Fibroblast of lung (primary cell): ENCODE measurements around the gene FCRL3. TPM values are rescaled to one million over a fixed set of nuclear protein-coding genes. Genes with fewer than 3 reads are reported as not detected.

ENCODE experiments used
- DNase-seq, 2 donors: peaks; one replicate each; pipeline versions ENCODE4 v3.0.0 to v3.0.0-alpha.2; 2010; ENCODE audit warnings: low read depth in 2 of 2
- H2AFZ ChIP-seq: 2 replicates; pipeline ENCODE4 v1.5.1; 2012; ENCODE audit warnings: low read length, control low read depth, inconsistent platforms
- H3K27ac ChIP-seq: 2 replicates; pipeline ENCODE4 v1.5.1; 2011; ENCODE audit warnings: low read length, control low read depth; ENCODE audit not compliant: insufficient read depth
- H3K27me3 ChIP-seq: 2 replicates; pipeline ENCODE4 v1.5.1; 2011; ENCODE audit warnings: mild to moderate bottlenecking, low read length; ENCODE audit not compliant: control insufficient read depth, insufficient read depth
- H3K36me3 ChIP-seq: 2 replicates; pipeline ENCODE4 v1.5.1; 2011; ENCODE audit warnings: low read length; ENCODE audit not compliant: control insufficient read depth, insufficient read depth
- H3K4me1 ChIP-seq: 2 replicates; pipeline ENCODE4 v1.5.1; 2011; ENCODE audit warnings: low read length; ENCODE audit not compliant: control insufficient read depth, insufficient read depth; ENCODE audit errors: extremely low read depth
- H3K4me2 ChIP-seq: 2 replicates; pipeline ENCODE4 v1.5.1; 2011; ENCODE audit warnings: low read length, control low read depth; ENCODE audit not compliant: insufficient read depth; ENCODE audit errors: extremely low read depth
- H3K4me3 ChIP-seq, 4 experiments: fragments of 200-600 bp in 1 of 4; sonication (generic) in 1 of 4; replicated peaks in 1 of 4; 2 replicates each; pipeline ENCODE4 v1.5.1; 2011 to 2016; ENCODE audit warnings: low read length in 4 of 4, low read depth in 3 of 4, mild to moderate bottlenecking in 3 of 4, control low read depth in 2 of 4, inconsistent platforms in 1 of 4, mixed read lengths in 1 of 4; ENCODE audit not compliant: insufficient read depth in 1 of 4; ENCODE audit errors: control extremely low read depth in 1 of 4
- H3K79me2 ChIP-seq: 2 replicates; pipeline ENCODE4 v1.5.1; 2012; ENCODE audit warnings: mild to moderate bottlenecking, low read length, inconsistent platforms; ENCODE audit not compliant: control insufficient read depth, insufficient read depth
- H3K9ac ChIP-seq: 2 replicates; pipeline ENCODE4 v1.5.1; 2011; ENCODE audit warnings: mild to moderate bottlenecking, low read length, control low read depth; ENCODE audit not compliant: insufficient read depth
- H3K9me3 ChIP-seq: 2 replicates; pipeline ENCODE4 v1.5.1; 2012; ENCODE audit warnings: low read depth, low read length; ENCODE audit not compliant: control insufficient read depth, insufficient read depth
- H4K20me1 ChIP-seq: 2 replicates; pipeline ENCODE4 v1.5.1; 2011; ENCODE audit warnings: low read length; ENCODE audit not compliant: control insufficient read depth, insufficient read depth; ENCODE audit errors: extremely low read depth
- EZH2 ChIP-seq: IDR thresholded peaks from 2 replicates; pipeline ENCODE4 v1.5.1; 2012; ENCODE audit warnings: low read length, control low read depth, mild to moderate bottlenecking; ENCODE audit errors: missing control alignments
- polyA plus RNA-seq, 2 donors: library from polyadenylated mRNA; depleted of rRNA in 1 of 2; stranded (reverse) in 1 of 2; unstranded in 1 of 2; fragments of >200 nt; gene quantifications; 2 replicates each; pipeline ENCODE4 v1.2.1, GENCODE V29; 2011 to 2012; ENCODE audit warnings: missing spikeins in 1 of 2
- total RNA-seq: library from RNA; depleted of rRNA; stranded (reverse); fragments of >200 nt; gene quantifications from 2 replicates; pipeline ENCODE4 v1.2.1, GENCODE V29; 2014
- TF ChIP-seq, protein P1 (sequence below), 2 donors: IDR thresholded peaks in 1 of 2; conservative IDR thresholded peaks in 1 of 2; 1 replicate in 1 of 2; 2 replicates in 1 of 2; pipeline ENCODE4 v1.5.1; 2011 to 2012; ENCODE audit warnings: low read length in 2 of 2, control low read depth in 1 of 2, inconsistent platforms in 1 of 2, low read depth in 1 of 2, mild to moderate bottlenecking in 1 of 2

The FCRL3 gene
- total and polyA plus RNA-seq, 2 donors (not counting 1 experiment from before 2014, with no cell fraction given): not detected

DNA sequence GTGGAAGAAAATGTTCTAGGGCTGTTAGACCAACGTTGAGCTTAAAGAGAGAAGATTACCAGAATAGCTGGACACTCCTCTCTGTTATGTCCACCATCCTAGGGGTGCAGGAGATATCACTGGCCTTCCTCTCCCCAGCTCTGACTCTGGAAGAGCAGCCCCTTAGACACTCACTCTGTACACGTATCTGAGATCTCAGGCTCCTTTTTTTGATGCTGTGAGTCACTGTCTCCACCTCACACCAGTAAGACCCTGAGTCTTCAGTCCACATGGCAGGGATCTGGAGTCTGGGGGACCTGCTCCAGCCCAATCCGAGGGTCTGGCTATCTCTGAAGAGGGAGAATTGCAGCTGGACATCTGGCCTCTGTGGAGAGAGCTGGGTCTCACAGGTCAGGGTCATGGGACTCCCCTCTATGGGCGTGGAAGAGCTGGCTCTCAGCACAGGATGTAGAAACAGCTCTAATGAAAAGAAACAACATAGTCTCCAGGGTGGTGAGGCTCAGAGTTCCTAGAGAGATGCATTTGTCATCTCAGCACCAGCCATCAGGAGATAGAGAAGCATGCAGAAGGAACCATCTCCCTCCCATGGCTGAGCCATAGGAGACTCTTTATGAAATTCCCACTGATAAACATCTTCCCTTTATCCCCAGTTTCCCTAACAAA, 3.5 kb downstream of the FCRL3 start:
- no peak overlapping the region for H3K27ac ChIP-seq
- TF ChIP-seq EZH2: no peak
- TF ChIP-seq, protein P1, sequence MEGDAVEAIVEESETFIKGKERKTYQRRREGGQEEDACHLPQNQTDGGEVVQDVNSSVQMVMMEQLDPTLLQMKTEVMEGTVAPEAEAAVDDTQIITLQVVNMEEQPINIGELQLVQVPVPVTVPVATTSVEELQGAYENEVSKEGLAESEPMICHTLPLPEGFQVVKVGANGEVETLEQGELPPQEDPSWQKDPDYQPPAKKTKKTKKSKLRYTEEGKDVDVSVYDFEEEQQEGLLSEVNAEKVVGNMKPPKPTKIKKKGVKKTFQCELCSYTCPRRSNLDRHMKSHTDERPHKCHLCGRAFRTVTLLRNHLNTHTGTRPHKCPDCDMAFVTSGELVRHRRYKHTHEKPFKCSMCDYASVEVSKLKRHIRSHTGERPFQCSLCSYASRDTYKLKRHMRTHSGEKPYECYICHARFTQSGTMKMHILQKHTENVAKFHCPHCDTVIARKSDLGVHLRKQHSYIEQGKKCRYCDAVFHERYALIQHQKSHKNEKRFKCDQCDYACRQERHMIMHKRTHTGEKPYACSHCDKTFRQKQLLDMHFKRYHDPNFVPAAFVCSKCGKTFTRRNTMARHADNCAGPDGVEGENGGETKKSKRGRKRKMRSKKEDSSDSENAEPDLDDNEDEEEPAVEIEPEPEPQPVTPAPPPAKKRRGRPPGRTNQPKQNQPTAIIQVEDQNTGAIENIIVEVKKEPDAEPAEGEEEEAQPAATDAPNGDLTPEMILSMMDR (conservative IDR thresholded peaks at IDR 0.05 in 1 of 2, IDR thresholded peaks at IDR 0.05 in 1 of 2; ENCODE audit: low read depth in 1 of 2, low read length in 2 of 2): no peak
- no peak overlapping the region for H2AFZ ChIP-seq
- H3K4me3 ChIP-seq: no peak overlapping the region
- no peaks in the 10 kb centered on the region for H3K9me3 ChIP-seq
- DNase-seq: no peak
- no peaks in the 10 kb centered on the region for H3K36me3 ChIP-seq
- no peaks in the 10 kb centered on the region for H3K4me1 ChIP-seq
- no peaks in the 10 kb centered on the region for H3K27me3 ChIP-seq
- H3K9ac ChIP-seq: no peak overlapping the region
- no peak overlapping the region for H3K4me2 ChIP-seq
- H4K20me1 ChIP-seq: no peaks in the 10 kb centered on the region
- no peaks in the 10 kb centered on the region for H3K79me2 ChIP-seq

DNA sequence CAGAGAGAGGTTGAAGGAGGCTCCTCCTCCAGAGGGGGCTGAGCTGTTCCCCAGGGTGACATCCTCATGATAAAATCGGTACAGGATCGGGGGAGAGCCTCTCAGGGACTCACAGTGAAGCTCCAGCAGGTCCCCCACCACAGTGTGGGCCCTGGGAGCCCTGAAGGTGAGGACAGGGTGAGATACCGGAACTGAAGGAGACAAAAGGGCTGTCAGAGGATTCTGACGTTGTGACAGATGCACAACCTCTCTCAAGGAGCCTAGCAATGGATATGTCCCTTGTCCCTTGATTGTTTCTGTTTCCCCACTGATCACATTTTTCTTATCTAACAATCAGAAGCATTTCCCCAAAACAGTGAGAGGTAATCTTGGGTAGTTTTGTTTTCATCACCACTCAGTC, 5.2 kb downstream of the FCRL3 start:
- DNase-seq: no peak
- Histone ChIP-seq H2AFZ (no peak overlapping the region), H3K79me2 (no peaks in the 10 kb centered on the region), H3K27ac (no peak overlapping the region), H3K4me2 (no peak overlapping the region), H3K27me3 (no peaks in the 10 kb centered on the region), H3K36me3 (no peaks in the 10 kb centered on the region), H3K9me3 (no peaks in the 10 kb centered on the region), H3K4me1 (no peaks in the 10 kb centered on the region), H4K20me1 (no peaks in the 10 kb centered on the region), H3K9ac (no peak overlapping the region), H3K4me3 (no peak overlapping the region)
- TF ChIP-seq, protein P1 (conservative IDR thresholded peaks at IDR 0.05 in 1 of 2, IDR thresholded peaks at IDR 0.05 in 1 of 2; ENCODE audit: low read depth in 1 of 2, low read length in 2 of 2): no peak
- no peak for TF ChIP-seq EZH2

DNA sequence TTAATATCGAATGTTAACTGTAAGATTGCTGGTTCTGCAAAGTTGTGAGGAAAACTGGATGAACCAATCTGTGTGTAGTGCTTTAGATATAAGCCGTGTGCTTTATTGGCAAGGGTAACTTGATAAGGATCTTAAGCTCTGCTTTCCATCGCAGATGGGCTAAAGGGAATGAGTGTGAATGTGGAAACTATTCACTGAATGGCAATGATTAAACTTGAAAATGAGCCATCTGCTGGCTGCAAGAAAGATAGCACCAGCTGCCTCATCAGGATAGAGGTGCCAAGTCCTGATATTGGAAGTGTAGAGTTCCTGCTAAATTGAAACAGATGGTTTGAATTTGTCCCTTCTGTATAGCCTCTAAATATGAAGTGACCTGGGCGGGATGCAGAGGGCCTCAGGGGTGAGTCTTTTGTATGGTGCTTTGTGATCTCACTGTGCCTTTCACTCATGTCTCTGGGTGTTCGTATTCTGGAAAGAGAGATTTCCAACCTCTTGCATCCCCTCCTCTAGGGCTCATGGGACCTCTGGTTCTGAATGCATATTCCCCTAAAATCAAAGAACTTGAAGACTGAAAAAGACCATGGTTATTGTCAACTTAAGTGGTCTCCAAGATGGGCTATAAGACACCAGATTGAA, 9.2 kb downstream of the FCRL3 start:
- Histone ChIP-seq H3K4me3 (no peak overlapping the region), H3K4me2 (no peak overlapping the region), H3K27me3 (no peaks in the 10 kb centered on the region), H3K79me2 (no peaks in the 10 kb centered on the region), H3K27ac (no peak overlapping the region), H3K9ac (no peak overlapping the region), H3K9me3 (no peaks in the 10 kb centered on the region), H3K36me3 (no peaks in the 10 kb centered on the region), H4K20me1 (no peaks in the 10 kb centered on the region), H2AFZ (no peak overlapping the region), H3K4me1 (no peaks in the 10 kb centered on the region)
- DNase-seq: peak; percentile 4 to 7
- TF ChIP-seq EZH2: no peak
- TF ChIP-seq, protein P1 (conservative IDR thresholded peaks at IDR 0.05 in 1 of 2, IDR thresholded peaks at IDR 0.05 in 1 of 2; ENCODE audit: low read depth in 1 of 2, low read length in 2 of 2): peak; percentile 31 to 45
